HK-2 (cell line): ENCODE data around the gene NEURL1B.
A peak's percentile ranks its signal among the peaks of the same experiment; 100 is the strongest.

Experiments used
- DNase-seq: peaks from one replicate; pipeline ENCODE4 v3.0.0-alpha.2; 2018; ENCODE audit not compliant: unreplicated experiment

Gene NEURL1B

GRCh38 chr5:172730981-172731679, 90.1 kb downstream of the NEURL1B start:
- DNase-seq = peak; percentile 64

DNA sequence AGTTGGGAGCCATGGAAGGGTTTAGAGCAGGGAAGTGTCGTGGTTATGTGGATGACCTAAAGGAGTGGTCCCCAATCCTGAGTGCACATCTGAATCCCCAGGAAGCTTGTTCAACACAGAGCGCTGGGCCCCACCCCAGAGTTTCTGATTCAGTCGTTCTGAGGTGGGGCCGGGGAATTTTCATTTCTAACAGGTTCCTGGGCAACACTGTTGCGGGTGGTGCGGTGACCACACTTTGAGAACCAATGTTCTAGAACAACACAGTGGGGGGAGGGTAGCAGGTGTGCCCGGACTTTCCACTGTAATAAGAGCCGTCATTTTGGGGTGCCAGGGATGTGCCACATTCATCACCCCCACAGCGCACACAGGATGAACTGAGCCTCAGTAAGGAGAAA, 90.6 kb downstream of the NEURL1B start:
- no peak for DNase-seq

GRCh38 chr5:172732201-172732865, 91.3 kb downstream of the NEURL1B start:
- DNase-seq = no peak

- peak; percentile 78 for DNase-seq
Observed at GRCh38 chr5:172733131-172733973, 92.3 kb downstream of the NEURL1B start.

DNA sequence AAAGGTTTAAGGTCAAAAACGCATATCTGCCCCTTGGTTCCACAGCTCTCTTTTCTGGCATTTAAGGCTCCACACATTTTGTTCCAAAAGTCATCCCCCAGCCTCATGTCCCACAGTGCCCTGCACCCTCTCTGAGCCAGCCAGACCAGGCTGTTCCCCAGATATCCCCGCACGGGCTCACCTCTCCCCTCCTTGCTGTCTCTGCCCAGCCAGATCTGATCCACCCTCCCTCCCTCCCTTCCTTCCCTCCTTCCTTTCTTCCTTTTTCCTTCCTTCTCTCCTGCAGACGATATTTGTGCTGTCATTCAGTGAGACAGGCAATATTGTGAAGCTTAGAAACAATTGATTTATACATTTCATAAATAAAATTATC, 92.9 kb downstream of the NEURL1B start:
- DNase-seq = no peak

DNA sequence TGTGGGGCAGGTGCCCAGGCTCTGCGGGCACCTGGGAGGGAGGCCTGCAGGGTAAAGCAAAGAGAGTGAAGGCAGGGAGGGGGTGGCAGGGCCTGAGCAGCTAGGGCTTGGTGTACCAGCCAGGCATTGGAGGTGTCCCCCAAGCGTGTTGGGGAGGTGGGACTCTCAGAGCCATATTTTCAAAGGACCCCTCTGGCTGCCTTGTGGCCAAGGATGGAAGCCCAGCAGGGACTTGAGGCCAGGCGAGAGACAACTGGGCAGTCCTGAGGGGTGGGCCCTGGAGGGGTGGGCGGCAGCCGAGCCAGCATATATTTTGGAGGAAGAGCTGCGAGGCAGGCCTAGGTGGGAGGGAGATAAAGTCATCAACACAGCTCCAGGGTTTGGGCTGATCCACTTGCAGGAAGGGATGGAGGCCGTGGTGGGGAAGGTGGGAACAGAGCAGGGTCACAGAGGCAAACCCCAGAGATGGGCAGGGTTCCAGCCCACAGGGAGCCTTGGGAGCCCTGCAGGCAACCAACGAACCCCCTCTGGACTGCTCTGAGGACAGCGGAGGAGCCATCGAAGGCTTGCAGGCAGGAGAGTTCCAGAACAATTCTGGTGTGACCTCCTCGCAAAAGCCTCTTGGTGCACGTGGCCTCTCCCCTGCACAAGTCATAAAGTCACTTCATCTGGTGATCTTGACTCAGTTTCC, 94.2 kb downstream of the NEURL1B start:
- no peak for DNase-seq

DNA sequence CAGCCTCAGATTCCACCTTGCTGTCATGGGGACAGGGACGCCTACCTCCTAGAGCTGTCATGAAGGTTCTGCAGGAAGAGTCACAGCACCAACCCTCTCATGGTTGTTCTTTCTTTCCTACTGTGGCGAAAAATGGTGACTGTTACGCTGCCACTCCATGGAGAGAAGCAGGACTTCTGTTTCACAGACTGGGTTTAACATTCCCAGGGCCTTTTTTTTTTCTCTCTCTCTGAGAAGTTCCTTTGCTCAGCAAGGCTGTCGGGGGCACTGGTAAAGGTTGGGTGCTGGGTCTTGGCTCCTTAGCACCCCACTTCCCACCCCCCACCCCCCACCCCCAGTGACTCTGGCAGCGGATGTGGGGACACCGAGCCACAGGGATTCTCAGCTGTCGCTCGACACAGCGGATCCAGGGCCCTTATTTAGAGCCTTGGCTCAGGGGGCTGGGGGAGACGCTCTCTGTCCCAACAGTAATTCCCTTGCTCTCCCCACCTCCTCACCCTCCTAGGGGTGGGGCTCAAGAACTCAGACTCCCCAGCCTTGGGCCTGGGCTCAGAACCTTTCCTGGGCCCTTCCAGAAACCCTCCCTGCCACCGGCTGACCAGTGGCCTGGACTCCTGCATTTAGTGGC, 95.6 kb downstream of the NEURL1B start:
- no peak for DNase-seq

DNA sequence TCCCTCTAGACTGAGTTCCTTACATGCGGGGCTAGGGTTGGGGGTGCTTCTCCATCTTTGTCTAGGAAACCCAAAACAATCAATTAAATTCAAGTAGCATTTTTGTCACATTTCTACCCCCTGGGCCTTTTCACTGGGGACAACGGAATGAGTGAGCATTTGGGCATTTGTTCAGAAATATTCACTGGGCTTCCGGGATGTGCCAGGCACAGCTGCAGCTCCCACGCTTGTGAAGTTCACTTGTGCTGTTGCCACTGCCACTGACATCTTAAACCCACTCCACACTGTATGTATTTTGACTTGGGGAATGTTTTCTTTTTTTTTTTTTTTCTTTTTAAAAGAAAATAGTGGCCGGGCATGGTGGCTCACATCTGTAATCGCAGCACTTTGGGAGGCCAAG, 98.3 kb downstream of the NEURL1B start:
- DNase-seq = no peak

- DNase-seq = peak; percentile 68
Observed at GRCh38 chr5:172740428-172741205, 99.6 kb downstream of the NEURL1B start.
